NCI-H187 treated with DMSO at 0.1 percent for 48 hours (cell line): Measurements from ENCODE around the gene CFHR1.
"Not testable (repeated sequence)": the region's sequence is repeated elsewhere in the genome, so short reads cannot be mapped to it uniquely, and the experiment has no call there.

Source experiments
- DNase-seq: peaks from one replicate; lab custom pipeline; 2025; lab: John Stamatoyannopoulos, UW

CFHR1 gene

GRCh38 chr1:196819531-196819930 is at the start of gene CFHR1:
Gene CFHR1 (plus strand): TSS chr1:196819731. CDS start chr1:196819845, 114 bp downstream.
- DNase-seq: not testable (repeated sequence)

- not testable (repeated sequence) for DNase-seq
Observed at GRCh38 chr1:196769823-196770222, 49.7 kb upstream of the CFHR1 start.

GRCh38 chr1:196773713-196774112 is 45.8 kb upstream of the CFHR1 start:
- DNase-seq: no peak

DNA sequence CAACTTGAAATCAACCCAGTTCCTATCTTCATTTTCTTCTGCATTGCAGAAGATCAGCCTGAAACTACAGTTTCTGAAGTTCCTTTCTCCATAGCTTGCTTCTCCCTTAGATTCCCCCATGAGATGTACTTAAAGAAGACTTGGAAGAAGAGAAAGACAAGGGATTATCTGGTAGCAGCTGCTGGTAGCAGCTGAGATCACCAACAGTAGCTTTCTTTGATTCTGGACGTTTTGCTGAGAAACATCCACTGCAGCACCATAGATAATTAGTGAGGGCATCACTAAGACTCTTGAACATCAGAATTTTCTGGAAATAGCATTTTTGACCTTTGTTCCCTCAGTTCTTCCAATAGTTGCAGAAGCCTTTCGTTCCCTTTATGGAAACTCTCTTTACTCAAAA is 45.4 kb upstream of the CFHR1 start:
- DNase-seq: no peak

DNA sequence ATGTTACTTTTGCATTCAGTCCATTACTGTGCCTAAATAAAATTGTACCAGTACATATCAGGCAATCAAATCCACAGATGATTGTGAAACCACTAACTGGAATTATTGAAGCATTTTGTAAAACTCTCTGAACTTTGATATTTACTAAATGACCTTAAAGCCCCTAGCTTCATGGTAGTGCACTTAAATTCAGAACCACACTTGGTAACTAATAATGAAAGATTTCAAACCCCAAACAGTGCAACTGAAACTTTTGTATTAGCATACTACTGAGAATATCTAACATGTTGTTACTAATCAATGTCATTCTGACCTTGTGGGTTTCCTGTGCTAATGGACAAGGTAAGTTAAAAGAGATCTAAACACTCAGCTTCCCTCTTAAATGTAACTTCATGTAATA is 44.9 kb upstream of the CFHR1 start, which contains the start of gene CFHR3:
TSS of gene CFHR3 (plus strand) at position 238 of the 400 bp plus-strand sequence. CDS start at position 285, 47 bp downstream.
- DNase-seq: no peak

GRCh38 chr1:196777603-196778002 is 41.9 kb upstream of the CFHR1 start:
- DNase-seq: no peak

- DNase-seq: no peak
Observed at GRCh38 chr1:196779093-196779492, 40.4 kb upstream of the CFHR1 start.

DNA sequence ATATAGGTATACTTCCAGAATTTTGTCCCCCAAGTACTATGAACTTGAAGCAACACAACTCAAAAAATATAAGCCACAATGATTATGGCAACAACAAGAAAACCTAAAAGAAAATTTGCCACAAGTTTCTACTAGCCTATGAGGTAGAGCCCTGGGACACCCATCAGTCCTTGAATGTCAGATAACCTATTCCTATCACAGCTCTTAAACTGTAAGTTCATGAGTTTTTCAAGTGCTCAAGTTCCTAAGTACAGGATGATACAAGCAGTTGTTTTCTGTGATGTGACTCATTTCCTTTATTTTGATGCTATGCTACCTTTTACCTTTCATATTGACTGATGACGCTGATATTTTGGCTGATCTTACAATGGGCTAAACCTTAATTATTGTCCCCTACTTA is 28.3 kb upstream of the CFHR1 start:
- DNase-seq: not testable (repeated sequence)

- peak; percentile 54 for DNase-seq
Observed at GRCh38 chr1:196794103-196794502, 25.4 kb upstream of the CFHR1 start.

DNA sequence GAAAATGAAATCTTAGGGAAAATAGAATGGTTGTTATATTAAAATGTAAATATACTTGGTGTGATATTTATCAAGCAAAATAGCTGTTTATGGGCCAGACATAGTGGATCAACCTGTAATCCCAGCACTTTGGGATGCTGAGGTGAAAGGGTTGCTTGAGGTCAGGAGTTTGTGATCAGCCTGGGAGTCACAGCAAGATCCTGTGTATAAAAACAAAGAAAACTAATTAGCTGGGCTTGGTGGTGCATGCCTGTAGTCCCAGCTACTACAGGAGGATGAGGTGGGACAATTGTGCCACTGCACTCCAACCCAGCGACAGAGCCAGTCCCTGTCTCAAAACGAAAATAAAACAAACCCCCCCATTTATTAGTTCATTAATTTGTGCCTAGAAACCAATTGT is 21.6 kb upstream of the CFHR1 start:
- no peak for DNase-seq

DNA sequence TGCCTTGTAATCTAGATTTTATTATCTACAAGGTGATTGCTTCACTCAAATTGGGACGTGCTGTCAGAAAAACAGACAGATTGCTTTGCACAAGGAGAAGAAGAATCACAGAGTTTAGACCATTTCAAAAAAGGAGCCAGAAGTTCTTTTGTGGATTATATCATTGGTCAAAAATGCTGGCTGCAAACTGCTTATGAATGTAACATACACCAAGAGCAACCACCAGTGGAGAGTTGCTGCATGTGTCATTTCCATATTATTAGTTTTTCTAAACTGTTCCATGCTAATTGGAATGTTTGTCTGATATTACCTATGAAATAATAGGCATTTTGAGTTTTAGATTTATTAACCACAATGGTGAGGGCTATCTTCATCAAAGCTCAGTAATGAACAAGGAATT is 17.6 kb upstream of the CFHR1 start:
- DNase-seq: not testable (repeated sequence)

- DNase-seq: no peak
Observed at GRCh38 chr1:196808529-196809235, 10.8 kb upstream of the CFHR1 start.

DNA sequence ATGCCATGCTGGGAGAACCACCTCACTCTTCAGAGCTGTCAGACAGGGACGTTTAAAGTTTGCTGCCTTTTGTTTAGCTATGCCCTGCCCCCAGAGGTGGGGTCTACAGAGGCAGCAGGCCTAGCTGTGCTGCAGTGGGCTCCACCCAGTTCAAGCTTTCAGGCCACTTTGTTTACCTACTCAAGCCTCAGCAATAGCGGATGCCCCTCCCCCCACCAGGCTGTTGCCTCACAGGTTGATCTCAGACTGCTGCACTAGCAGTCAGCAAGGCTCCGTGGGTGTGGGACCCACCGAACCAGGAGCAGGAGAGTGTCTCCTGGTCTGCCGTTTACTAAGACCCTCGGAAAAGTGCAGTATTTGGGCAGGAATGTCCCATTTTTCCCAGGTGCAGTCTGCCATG is 2.1 kb upstream of the CFHR1 start:
- not testable (repeated sequence) for DNase-seq

- not testable (repeated sequence) for DNase-seq
Observed at GRCh38 chr1:196827860-196828259, 8.3 kb downstream of the CFHR1 start.

GRCh38 chr1:196849613-196850492 is 30.3 kb downstream of the CFHR1 start:
- not testable (repeated sequence) for DNase-seq

DNA sequence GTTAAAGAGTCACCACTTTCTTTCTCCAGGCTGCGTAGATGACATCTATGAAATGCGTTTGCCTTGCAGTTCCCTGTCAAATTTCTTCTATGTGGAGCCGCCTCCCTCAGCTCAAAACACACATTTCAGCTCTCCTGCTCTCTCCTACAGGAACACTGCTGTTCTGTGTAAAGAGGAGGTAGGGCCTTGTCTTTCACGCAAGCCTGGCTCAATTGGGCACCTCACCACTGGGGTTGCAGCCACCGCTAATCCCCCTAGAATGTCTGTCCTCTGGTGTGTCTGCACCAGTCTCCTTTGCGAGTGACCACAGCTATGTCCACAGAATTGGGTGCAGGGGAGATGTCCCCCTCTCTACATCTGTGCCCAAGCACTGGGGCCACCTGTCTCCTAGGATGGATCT is 36.5 kb downstream of the CFHR1 start:
- no peak for DNase-seq

DNA sequence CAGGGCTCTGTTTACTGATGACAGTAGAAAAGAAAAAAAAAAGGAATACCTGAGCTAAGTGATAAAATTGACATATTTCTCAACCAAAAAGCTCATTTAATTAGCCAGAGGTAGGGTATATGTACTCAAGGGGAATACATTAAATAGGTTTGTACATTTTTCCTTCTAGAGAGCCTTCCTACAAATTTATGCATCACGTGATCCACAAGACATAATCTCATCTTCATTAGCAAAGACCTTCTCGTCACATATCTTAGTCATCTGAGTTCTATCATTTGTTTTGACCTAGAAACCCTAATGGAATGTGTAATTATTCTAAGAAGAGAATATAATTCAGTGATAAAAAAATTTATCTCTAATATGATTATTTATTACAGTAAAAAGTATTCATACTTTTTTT is 37.7 kb downstream of the CFHR1 start:
- no peak for DNase-seq

DNA sequence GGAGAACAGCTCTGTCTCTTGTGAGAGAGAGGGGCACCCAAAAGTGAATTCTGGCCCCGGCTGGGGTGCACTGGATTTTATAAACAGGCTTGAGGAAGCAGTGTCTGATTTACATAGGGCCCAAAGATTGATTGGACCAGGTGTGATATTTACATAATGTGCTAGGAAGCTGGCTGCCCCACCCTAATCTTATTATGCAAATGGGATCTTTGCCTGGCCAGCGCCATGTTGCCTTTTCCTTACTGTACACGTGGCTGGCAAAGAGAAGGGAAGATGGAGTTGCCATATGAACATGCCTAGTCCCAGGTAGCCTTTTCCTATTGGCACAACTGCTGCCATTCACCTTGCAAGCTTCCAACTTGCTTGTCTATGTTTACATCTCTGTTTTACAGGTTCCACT is 39.3 kb downstream of the CFHR1 start:
- no peak for DNase-seq

GRCh38 chr1:196860323-196860884 is 40.9 kb downstream of the CFHR1 start:
- no peak for DNase-seq

GRCh38 chr1:196861429-196861828 is 41.9 kb downstream of the CFHR1 start:
- DNase-seq: no peak

DNA sequence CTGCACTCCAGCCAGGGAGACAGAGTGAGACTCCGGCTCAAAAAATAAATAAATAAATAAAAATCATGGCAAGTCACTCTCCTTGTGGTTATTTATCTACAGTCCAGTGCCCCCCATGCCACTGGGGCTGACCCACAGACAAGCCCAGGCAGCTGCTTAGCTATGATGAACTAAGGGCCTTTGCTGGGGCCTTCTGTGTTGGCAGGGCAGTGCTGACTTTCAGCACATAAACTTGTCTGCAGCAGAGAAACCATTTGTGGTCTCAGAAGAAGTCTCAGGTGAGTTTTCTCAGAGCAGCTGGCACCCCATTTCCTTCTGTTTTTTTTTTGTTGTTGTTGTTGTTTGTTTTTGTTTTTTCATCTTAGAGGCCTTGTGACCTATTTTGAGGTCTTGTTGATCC is 47.4 kb downstream of the CFHR1 start:
- DNase-seq: no peak

GRCh38 chr1:196873385-196873784 is 53.9 kb downstream of the CFHR1 start:
- DNase-seq: peak; percentile 83

- DNase-seq: no peak
Observed at GRCh38 chr1:196875935-196876334, 56.4 kb downstream of the CFHR1 start.
